GM15510 (cell line): ENCODE data around the gene CDC25B.
A peak's percentile ranks its signal among the peaks of the same experiment; 100 is the strongest.

Source experiments
- POLR2A ChIP-seq: IDR thresholded peaks from 3 replicates; pipeline ENCODE4 v1.6.1; 2011; ENCODE audit warnings: borderline replicate concordance; ENCODE audit not compliant: insufficient read length; ENCODE audit errors: extremely low read depth

Gene CDC25B

DNA sequence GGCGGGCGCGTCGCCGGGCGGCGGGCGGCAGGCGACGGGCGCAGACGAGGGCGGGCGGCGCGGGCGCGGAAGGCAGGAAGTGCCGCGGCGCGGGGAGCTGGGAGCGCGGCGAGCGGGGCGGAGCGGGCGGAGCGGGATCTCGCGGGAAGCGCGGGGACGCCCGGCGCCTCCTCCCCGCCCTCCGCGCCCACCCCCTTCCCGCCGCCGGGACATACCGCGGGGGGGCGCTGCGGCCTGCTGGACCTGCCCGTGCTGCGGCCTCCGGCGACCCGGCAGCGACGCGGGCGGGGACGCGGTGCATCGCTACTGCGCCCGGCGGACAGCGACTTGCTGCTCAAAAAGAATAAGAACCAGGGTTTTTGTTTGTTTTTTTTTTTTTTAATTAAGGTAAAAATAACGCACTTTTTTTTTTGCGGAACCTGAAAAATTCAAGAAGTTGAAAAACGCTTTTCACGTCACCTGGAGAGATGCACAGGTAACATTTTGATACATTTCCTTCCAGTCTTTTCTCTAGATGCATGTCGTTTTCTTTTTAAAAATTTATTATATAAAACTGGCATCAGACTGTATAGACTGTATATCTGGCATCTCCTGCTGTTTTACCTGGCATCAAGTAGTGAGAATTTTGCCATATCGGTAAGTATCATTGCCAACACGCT lies 9.3 kb upstream of the CDC25B start, which contains the start of gene CENPB:
Gene CENPB, minus strand, starts transcription at position 76 of the 659 bp plus-strand sequence. CDS start 257 bp downstream, outside the sequence.
- peak; percentile 68 for TF ChIP-seq POLR2A

DNA sequence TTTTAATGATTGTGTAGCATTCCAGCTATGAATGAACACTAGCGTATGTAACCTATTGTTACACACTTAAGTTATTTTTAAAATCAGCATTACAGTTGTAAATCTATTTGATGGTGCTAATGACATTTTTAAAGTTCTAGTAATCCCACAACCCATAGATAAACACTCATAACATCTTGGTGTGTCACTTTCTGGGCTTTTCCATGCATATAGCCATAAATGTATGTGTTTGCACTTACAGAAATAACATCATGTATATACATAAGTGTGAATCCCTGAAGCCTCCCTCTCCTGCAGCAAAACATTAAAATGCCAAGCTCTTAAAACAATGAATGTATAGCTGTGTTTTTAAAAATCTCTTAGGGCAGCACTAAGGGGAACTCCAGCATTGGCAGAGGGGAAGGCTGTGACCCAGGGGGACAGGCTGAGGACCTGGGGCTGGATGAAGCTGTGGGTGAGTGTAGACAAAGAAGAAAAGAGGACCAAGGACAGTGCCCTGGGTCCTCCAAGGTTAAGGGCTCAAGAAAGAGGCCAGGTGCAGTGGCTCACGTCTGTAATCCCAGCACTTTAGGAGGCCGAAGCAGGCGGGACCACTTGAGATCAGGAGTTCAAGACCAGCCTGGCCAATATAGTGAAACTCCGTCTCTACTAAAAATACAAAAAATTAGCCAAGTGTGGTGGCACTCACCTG lies 8.6 kb upstream of the CDC25B start:
- no peak for TF ChIP-seq POLR2A

DNA sequence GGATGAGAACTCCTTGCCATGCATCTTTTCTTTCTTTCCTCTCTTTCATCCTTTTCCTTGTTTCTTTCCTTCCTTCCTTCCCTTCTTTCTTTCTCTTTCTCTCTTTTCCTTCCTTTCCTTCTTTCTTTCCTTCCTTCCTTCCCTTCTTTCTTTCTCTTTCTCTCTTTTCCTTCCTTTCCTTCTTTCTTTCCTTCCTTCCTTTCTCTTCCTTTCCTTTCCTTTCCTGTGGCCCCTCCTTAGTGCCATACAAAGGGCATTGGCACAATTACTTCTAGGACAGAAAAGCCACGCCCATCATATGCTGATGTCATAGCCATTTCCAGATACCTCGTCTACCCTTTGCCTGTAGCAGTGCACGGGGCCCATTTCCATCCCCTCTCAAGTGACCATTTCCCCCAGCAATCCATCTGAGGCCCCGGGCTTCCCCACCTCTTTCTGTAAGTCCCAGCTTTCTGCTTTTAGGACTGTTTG lies 7.4 kb upstream of the CDC25B start:
- TF ChIP-seq POLR2A, result no peak

DNA sequence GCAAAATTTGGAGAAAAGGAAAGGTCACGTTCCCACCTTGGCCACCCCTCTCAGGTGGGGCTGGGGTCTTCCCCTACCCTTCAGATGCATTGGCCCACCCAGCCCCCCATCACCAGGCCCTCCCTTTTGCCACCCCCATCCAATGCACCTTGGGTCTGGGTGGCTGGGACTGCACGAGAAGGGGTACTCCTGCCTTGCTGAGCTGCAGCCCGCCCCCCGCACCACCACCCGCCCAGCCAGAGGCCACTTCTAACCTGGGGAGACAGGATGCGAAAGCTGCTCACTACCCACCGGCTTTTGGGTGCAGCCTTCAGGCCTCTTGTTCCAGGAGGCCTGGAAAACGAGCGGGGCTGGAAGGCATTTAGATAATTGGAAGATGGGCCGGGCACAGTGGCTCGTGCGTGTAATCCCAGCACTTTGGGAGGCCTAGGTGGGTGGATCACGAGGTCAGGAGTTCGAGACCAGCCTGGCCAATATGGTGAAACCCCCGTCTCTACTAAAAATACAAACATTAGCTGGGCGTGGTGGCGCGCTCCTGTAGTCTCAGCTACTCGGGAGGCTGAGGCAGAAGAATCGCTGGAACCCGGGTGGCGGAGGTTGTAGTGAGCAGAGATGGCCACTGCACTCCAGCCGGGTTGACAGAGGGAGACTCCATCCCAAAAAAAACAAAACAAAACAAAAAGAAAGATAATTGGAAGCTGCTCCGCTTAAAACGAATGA lies 1.2 kb upstream of the CDC25B start:
- no peak for TF ChIP-seq POLR2A

DNA sequence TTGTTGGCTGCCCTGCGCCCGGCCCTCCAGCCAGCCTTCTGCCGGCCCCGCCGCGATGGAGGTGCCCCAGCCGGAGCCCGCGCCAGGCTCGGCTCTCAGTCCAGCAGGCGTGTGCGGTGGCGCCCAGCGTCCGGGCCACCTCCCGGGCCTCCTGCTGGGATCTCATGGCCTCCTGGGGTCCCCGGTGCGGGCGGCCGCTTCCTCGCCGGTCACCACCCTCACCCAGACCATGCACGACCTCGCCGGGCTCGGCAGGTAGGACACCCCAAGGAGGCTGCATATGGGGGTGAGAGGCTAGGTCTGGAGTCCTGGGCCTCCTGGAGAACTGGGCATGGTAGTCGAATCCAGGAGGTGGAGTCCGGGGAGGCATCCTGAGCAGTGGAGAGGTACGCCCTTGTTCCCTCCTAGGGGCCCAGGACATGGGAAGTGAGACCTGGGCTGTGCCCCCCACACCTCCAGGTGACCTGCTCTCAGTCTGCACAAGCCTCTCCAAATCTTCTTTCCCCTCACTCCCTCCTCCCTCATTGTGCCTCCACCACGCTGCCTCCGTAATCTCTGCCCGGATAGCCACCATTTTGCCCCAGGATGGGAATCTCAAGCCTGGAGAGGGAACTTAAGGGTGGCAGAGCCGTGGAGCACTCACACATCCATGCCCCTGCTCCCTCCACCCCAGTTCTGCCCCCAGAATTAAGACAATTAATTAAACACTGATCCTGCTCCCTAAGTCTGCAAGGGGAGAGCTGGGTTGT lies 541 bp downstream of the CDC25B start:
- TF ChIP-seq POLR2A, result no peak

DNA sequence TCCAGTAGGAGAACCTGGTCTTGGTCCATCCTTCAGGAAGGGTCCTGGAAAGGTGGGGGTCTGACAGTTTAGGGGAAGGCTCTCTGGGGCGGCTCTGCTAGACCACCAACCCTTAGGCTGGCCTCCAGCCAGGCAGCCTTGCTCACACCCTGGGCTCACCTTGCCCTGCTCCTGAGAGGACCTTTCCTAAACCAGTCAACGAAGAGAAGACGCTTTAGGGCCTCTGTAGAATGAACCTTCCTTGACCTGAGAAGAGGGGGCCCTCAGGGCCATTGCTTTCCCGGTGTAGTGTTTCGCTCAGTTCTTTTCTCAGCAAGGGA lies 1.1 kb downstream of the CDC25B start:
- no peak for TF ChIP-seq POLR2A

DNA sequence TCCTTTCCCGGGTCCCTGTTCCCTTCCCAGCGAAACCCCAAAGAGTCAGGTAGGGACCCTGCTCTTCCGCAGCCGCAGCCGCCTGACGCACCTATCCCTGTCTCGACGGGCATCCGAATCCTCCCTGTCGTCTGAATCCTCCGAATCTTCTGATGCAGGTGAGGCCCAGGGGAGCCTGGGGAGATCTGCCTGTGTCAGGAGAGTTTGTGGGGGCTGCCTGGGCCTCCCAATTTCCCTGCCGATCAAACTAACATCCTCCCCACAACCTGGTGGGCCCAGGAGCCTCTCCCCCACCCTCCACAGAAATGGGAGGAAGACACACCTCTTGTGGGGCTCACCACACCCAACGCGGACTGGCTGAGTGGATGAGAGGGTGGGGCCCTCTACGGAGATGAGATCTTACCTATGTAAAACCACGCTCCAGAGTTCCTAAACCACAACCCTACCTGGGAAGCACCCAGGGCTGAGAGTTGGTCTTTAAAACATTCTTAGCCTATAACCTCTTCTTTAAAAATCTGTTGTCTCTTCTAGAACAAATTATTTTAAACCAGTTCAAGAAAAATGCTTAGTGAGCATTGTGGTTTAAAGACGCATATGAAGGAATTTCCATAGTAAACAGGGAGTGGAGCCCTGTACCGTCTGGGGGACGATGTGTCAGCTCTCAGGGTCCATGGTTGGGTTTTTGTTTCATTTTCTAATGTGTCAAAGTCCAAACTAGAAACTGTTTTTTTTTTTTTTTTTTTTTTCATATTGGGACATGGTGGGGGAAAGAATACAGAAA lies 1.7 kb downstream of the CDC25B start:
- TF ChIP-seq POLR2A, result no peak

DNA sequence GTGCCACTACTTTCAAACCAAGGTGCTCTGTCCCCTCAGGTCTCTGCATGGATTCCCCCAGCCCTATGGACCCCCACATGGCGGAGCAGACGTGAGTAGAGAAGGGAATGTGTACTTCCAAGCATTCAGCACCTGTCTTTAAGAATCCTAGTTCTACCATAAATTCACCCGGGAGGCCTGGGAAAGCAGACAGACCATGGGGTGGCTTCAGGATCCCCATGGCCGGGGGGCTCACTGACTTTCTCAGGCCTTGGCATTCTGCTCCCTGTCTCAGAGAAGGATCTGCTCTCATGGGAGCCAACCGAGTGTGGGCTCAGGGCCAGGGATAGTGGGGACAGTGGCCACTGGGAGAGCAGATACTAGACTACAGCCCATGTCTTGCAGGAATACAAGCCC lies 2.3 kb downstream of the CDC25B start:
- TF ChIP-seq POLR2A, result no peak

DNA sequence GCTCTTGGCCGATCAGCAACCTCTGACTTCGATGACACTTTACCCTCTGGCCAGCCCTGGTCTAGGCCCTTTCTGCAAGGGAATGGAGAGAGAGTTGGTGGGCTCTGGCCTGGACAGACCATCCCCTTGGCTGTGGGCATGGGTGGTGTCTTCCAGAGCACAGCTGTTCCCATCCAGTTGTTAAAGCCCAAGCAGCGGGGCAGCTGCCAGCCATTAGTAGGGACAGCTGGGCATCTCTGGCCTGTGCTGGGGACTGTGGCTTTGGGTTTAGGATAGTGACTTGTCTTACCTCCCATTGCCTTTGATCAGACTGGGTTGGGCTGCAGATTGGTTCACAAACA lies 2.8 kb downstream of the CDC25B start:
- TF ChIP-seq POLR2A, result no peak

DNA sequence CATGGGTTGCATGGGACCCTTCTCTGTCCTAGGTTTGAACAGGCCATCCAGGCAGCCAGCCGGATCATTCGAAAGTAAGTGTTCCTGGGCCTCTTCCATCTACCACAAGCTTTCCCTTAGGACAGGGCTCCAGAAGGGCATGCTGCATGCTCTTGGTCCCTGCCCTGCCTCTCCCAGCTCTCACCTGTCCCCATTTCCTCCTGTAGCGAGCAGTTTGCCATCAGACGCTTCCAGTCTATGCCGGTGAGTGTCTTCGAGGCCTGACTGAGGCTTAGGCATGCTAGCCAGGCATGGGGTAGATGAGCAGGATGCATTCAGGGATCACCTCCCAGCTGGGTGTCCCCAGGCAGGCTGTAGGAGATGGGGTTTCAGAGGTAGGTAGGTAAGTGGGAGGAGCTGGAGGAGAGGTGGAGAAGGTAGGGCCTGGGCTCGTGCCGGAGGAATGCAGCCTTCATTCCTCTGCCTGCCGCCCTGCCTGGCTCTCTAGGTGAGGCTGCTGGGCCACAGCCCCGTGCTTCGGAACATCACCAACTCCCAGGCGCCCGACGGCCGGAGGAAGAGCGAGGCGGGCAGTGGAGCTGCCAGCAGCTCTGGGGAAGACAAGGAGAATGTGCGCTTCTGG lies 4.3 kb downstream of the CDC25B start:
- TF ChIP-seq POLR2A, result no peak

DNA sequence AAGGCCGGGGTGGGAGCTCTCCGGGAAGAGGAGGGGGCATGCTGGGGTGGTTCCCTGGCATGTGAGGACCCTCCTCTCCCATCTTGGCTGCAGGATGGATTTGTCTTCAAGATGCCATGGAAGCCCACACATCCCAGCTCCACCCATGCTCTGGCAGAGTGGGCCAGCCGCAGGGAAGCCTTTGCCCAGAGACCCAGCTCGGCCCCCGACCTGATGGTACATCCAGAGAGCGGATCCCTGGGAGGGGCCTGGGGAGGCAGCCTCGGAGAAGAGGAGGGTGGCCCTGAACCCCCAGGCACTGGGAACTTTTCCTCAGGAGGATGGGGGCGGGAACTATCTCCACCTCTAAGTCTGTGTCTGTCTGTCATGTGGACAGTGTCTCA lies 4.8 kb downstream of the CDC25B start:
- TF ChIP-seq POLR2A, result no peak

DNA sequence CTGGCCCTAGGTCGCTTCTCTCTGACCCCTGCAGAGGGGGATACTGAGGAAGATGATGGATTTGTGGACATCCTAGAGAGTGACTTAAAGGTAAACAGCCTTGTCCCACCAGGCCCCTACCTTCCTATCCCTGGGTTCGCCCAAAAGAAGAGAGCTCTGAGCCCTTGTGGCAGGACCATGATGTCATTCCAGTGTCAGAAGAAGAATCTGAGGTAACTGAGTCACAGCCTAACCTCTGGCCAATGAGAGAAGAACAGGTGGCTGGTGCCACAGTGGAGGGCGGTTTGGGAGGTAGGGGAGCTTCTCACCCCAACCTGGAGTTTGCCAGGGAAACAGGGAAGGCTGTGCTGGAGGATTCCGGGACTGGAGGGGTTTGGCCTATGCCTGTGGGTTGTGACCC lies 5.2 kb downstream of the CDC25B start:
- no peak for TF ChIP-seq POLR2A

DNA sequence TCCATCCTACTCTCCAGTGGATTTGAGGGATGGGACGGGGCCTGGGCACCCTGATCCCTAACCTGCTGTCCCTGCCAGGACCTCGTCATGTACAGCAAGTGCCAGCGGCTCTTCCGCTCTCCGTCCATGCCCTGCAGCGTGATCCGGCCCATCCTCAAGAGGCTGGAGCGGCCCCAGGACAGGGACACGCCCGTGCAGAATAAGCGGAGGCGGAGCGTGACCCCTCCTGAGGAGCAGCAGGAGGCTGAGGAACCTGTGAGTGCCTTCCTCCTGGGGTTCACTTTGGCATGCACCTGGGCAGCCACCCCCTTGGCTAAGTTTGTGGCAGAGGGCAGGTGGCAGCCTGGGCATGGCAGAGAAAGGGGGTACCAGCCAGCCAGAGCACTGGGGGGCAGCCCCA lies 5.7 kb downstream of the CDC25B start:
- no peak for TF ChIP-seq POLR2A
